Smooth muscle cell (in vitro differentiated cells): Measurements from ENCODE around the gene PXK. TPM values are rescaled to one million over a fixed set of nuclear protein-coding genes. Genes with fewer than 3 reads are reported as not detected.

Source experiments
- DNase-seq: peaks from one replicate; lab custom pipeline; 2025; ENCODE audit not compliant: unreplicated experiment; lab: John Stamatoyannopoulos, UW
- H2AFZ ChIP-seq: fragments of 200-600 bp; sonication (generic); 2 replicates; pipeline ENCODE4 v1.6.0; 2016; ENCODE audit warnings: antibody characterized with exemption, low read depth, mild to moderate bottlenecking
- H3F3A ChIP-seq: fragments of 200-600 bp; sonication (generic); 2 replicates; pipeline ENCODE4 v1.6.0; 2017; ENCODE audit warnings: antibody characterized with exemption, low read depth
- H3K27ac ChIP-seq: fragments of 200-600 bp; sonication (generic); 2 replicates; pipeline ENCODE4 v1.5.1; 2016; ENCODE audit warnings: low read depth, mild to moderate bottlenecking
- H3K27me3 ChIP-seq: fragments of 200-600 bp; sonication (generic); 2 replicates; pipeline ENCODE4 v1.6.1; 2016; ENCODE audit warnings: low read depth, mild to moderate bottlenecking
- H3K36me3 ChIP-seq: fragments of 200-600 bp; sonication (generic); 2 replicates; pipeline ENCODE4 v1.5.1; 2016; ENCODE audit warnings: low read depth
- H3K4me1 ChIP-seq: fragments of 200-600 bp; sonication (generic); 2 replicates; pipeline ENCODE4 v1.5.1; 2016; ENCODE audit warnings: low read depth
- H3K4me2 ChIP-seq: fragments of 200-600 bp; sonication (generic); 2 replicates; pipeline ENCODE4 v1.6.0; 2016; ENCODE audit warnings: mild to moderate bottlenecking
- H3K4me3 ChIP-seq: fragments of 200-600 bp; sonication (generic); 2 replicates; pipeline ENCODE4 v1.5.1; 2016; ENCODE audit warnings: mild to moderate bottlenecking
- H3K79me2 ChIP-seq: fragments of 200-600 bp; sonication (generic); 2 replicates; pipeline ENCODE4 v1.6.0; 2016; ENCODE audit warnings: low read depth, mild to moderate bottlenecking
- H3K9ac ChIP-seq: fragments of 200-600 bp; sonication (generic); 2 replicates; pipeline ENCODE4 v1.6.0; 2016; ENCODE audit warnings: low read depth
- H3K9me3 ChIP-seq: fragments of 200-600 bp; sonication (generic); replicated peaks from 2 replicates; pipeline ENCODE4 v1.5.1; 2016; ENCODE audit warnings: low read depth
- H4K20me1 ChIP-seq: fragments of 200-600 bp; sonication (generic); 2 replicates; pipeline ENCODE4 v1.6.0; 2016; ENCODE audit warnings: low read depth
- WGBS: methylation state at CpG from one replicate; pipeline ENCODE4 v1.1.7; 2016; ENCODE audit warnings: low lambda C conversion rate; 5-methylcytosine and 5-hydroxymethylcytosine counted together
- polyA plus RNA-seq: library from polyadenylated mRNA; unstranded; fragments of >200 nt; fragmentation: Nextera tagmentation; extraction: Ambion mirVana; gene quantifications from 2 replicates; pipeline ENCODE4 v1.2.1, GENCODE V29; 2016
- total RNA-seq: library from RNA; depleted of rRNA; stranded (reverse); fragments of >200 nt; gene quantifications from 2 replicates; pipeline ENCODE4 v1.2.3, GENCODE V29; 2014
- TF ChIP-seq, protein P1 (sequence below): fragments of 200-600 bp; sonication (generic); IDR thresholded peaks from 2 replicates; pipeline ENCODE4 v1.5.1; 2017; ENCODE audit warnings: borderline replicate concordance, mild to moderate bottlenecking, antibody characterized with exemption; ENCODE audit not compliant: insufficient read depth, poor library complexity, severe bottlenecking

The PXK gene
- total and polyA plus RNA-seq, 2 experiments from 2014 or later, result 23.8 to 30.5 TPM

DNA sequence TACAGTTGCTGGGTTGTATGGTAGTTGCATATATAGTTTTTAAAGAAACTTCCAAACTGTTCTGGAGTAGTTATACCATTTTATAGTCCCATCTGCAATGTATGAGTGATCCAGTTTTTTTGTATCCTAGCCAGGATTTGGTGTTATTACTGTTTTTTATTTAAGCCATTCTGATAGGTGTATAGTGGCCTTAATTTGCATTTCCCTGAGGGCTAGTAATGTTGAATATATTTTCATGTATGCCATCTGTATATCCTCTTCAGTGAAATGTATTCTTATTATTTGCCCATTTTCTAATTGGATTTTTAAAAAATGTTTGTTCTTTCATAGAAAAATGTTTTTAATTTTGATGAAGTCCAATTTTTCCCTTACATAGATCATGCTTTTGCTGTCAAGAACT is 29.2 kb downstream of the PXK start:
- Histone ChIP-seq H3K4me3 (no peak overlapping the region), H3K27me3 (no peaks in the 10 kb centered on the region), H3K4me1 (peaks cover 4% of the 10 kb centered on the region), H3F3A (no peaks in the 10 kb centered on the region), H3K36me3 (no peaks in the 10 kb centered on the region), H3K9ac (no peak overlapping the region), H3K79me2 (peaks cover 68% of the 10 kb centered on the region), H4K20me1 (peaks cover 24% of the 10 kb centered on the region), H3K4me2 (no peak overlapping the region), H3K27ac (no peak overlapping the region), H2AFZ (no peak overlapping the region), H3K9me3 (no peaks in the 10 kb centered on the region)
- DNase-seq, result no peak
- TF ChIP-seq, protein P1, sequence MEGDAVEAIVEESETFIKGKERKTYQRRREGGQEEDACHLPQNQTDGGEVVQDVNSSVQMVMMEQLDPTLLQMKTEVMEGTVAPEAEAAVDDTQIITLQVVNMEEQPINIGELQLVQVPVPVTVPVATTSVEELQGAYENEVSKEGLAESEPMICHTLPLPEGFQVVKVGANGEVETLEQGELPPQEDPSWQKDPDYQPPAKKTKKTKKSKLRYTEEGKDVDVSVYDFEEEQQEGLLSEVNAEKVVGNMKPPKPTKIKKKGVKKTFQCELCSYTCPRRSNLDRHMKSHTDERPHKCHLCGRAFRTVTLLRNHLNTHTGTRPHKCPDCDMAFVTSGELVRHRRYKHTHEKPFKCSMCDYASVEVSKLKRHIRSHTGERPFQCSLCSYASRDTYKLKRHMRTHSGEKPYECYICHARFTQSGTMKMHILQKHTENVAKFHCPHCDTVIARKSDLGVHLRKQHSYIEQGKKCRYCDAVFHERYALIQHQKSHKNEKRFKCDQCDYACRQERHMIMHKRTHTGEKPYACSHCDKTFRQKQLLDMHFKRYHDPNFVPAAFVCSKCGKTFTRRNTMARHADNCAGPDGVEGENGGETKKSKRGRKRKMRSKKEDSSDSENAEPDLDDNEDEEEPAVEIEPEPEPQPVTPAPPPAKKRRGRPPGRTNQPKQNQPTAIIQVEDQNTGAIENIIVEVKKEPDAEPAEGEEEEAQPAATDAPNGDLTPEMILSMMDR, result no peak

DNA sequence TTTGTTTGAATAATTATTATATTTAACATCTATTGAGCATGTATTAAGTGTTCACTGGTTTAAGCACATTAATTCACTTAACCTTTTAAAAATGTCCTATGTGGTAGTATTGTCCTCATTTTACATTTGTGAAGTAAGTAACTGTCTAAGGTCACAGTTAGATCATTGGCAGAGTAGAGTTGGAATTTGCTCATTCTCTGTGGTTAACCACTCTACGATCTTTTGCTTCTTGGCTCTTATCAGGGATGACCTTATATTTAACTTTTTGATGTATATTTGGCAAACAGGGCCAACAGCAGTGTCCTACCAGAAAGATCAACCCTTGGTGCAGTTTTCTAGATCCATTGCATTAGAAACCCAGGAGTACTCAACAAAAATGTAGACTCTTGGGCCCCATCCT is 34.0 kb downstream of the PXK start:
- no peak overlapping the region for H3K9ac ChIP-seq
- H3K4me1 ChIP-seq, result peaks cover 5% of the 10 kb centered on the region
- no peaks in the 10 kb centered on the region for H3K27me3 ChIP-seq
- no peaks in the 10 kb centered on the region for H3K36me3 ChIP-seq
- no peak overlapping the region for H3K27ac ChIP-seq
- no peak overlapping the region for H2AFZ ChIP-seq
- peaks cover 48% of the 10 kb centered on the region for H3K79me2 ChIP-seq
- TF ChIP-seq, protein P1, result no peak
- no peaks in the 10 kb centered on the region for H3K9me3 ChIP-seq
- no peak for DNase-seq
- no peak overlapping the region for H3K4me3 ChIP-seq
- 17% methylated on average over 1 of the region's 1 CpG for WGBS
- H4K20me1 ChIP-seq, result peaks cover 31% of the 10 kb centered on the region
- H3F3A ChIP-seq, result no peaks in the 10 kb centered on the region
- no peak overlapping the region for H3K4me2 ChIP-seq

DNA sequence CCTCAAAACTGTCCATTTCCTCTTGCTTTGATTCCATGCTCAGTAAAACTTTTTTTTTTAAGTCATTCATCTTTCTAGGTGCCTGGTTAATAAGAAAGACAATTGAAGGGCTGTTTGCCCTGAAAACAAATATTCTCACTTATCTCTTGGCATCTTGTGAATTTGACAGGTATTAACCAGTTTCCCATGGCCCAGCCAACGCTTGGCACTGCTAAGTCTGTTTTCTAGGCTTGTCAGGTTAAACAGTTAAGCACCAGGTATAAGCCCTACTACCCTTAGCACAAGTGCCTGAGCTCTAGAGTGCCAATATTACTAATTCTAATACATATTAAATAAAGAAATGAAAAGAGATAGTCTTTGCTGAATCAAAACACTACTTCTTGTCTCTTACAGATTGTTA is 36.3 kb downstream of the PXK start:
- TF ChIP-seq, protein P1, result no peak
- peaks cover 26% of the 10 kb centered on the region for H3K79me2 ChIP-seq
- WGBS, result 95% methylated on average over 1 of the region's 1 CpG
- no peak overlapping the region for H3K9ac ChIP-seq
- no peak overlapping the region for H2AFZ ChIP-seq
- H3K27ac ChIP-seq, result no peak overlapping the region
- H3K4me1 ChIP-seq, result peaks cover 5% of the 10 kb centered on the region
- no peak for DNase-seq
- no peaks in the 10 kb centered on the region for H3K27me3 ChIP-seq
- no peak overlapping the region for H3K4me3 ChIP-seq
- H3K9me3 ChIP-seq, result no peaks in the 10 kb centered on the region
- H4K20me1 ChIP-seq, result peaks cover 26% of the 10 kb centered on the region
- no peak overlapping the region for H3K4me2 ChIP-seq
- H3K36me3 ChIP-seq, result no peaks in the 10 kb centered on the region
- H3F3A ChIP-seq, result no peaks in the 10 kb centered on the region

DNA sequence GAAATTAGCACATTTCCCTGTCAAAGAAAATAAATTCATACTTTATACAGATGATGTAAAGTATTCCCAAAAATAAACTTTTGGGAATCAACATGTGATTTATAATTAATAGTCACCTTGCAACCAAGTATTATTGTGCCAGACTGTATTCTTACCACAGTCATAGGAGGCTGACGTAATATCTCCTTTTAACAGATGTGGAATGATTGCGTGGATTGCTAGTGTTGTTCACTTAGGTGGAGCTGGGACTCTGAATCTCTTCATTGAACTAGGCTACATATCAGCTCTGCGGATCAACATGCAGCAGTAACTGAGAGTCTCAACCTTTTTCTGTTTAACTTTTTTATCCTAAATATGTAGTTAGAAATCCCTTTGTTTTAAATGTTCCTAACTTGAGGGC is 37.2 kb downstream of the PXK start:
- TF ChIP-seq, protein P1, result no peak
- no peak for DNase-seq
- no peaks in the 10 kb centered on the region for H3F3A ChIP-seq
- H3K4me3 ChIP-seq, result no peak overlapping the region
- H3K9me3 ChIP-seq, result no peaks in the 10 kb centered on the region
- H4K20me1 ChIP-seq, result peaks cover 26% of the 10 kb centered on the region
- H3K9ac ChIP-seq, result no peak overlapping the region
- WGBS, result 98% methylated on average over 3 of the region's 3 CpGs
- no peak overlapping the region for H2AFZ ChIP-seq
- peaks cover 17% of the 10 kb centered on the region for H3K79me2 ChIP-seq
- no peak overlapping the region for H3K27ac ChIP-seq
- no peak overlapping the region for H3K4me2 ChIP-seq
- peaks cover 5% of the 10 kb centered on the region for H3K4me1 ChIP-seq
- H3K27me3 ChIP-seq, result no peaks in the 10 kb centered on the region
- no peaks in the 10 kb centered on the region for H3K36me3 ChIP-seq
